NCI-H2171 treated with DMSO at 0.1 percent for 48 hours (cell line): ENCODE measurements around the gene PLA2G4A.
"Not testable (repeated sequence)": the region's sequence is repeated elsewhere in the genome, so short reads cannot be mapped to it uniquely, and the experiment has no call there.

Source experiments
- DNase-seq: peaks from one replicate; lab custom pipeline; 2025; lab: John Stamatoyannopoulos, UW

PLA2G4A gene

GRCh38 chr1:186875896-186876835 is 47.4 kb downstream of the PLA2G4A start:
- DNase-seq: no peak

- no peak for DNase-seq
Observed at GRCh38 chr1:186878356-186878755, 49.6 kb downstream of the PLA2G4A start.

- no peak for DNase-seq
Observed at GRCh38 chr1:186880982-186881381, 52.2 kb downstream of the PLA2G4A start.

- no peak for DNase-seq
Observed at GRCh38 chr1:186882372-186883134, 53.8 kb downstream of the PLA2G4A start.

- DNase-seq: no peak
Observed at GRCh38 chr1:186884251-186884650, 55.5 kb downstream of the PLA2G4A start.

- DNase-seq: no peak
Observed at GRCh38 chr1:186887203-186887602, 58.5 kb downstream of the PLA2G4A start.

GRCh38 chr1:186888367-186888766 is 59.6 kb downstream of the PLA2G4A start:
- DNase-seq: no peak

- DNase-seq: no peak
Observed at GRCh38 chr1:186892936-186893335, 64.2 kb downstream of the PLA2G4A start.

- DNase-seq: no peak
Observed at GRCh38 chr1:186894415-186894814, 65.7 kb downstream of the PLA2G4A start.

GRCh38 chr1:186896211-186896610 is 67.5 kb downstream of the PLA2G4A start:
- DNase-seq: no peak

- DNase-seq: no peak
Observed at GRCh38 chr1:186897008-186897407, 68.3 kb downstream of the PLA2G4A start.

- no peak for DNase-seq
Observed at GRCh38 chr1:186899577-186899976, 70.8 kb downstream of the PLA2G4A start.

- no peak for DNase-seq
Observed at GRCh38 chr1:186899977-186900376, 71.2 kb downstream of the PLA2G4A start.

GRCh38 chr1:186900539-186901237 is 71.9 kb downstream of the PLA2G4A start:
- DNase-seq: no peak

GRCh38 chr1:186901631-186902030 is 72.9 kb downstream of the PLA2G4A start:
- no peak for DNase-seq

GRCh38 chr1:186903374-186904136 is 74.8 kb downstream of the PLA2G4A start:
- no peak for DNase-seq

- DNase-seq: no peak
Observed at GRCh38 chr1:186904361-186904760, 75.6 kb downstream of the PLA2G4A start.

- no peak for DNase-seq
Observed at GRCh38 chr1:186905561-186905960, 76.8 kb downstream of the PLA2G4A start.

- DNase-seq: no peak
Observed at GRCh38 chr1:186915555-186915954, 86.8 kb downstream of the PLA2G4A start.

GRCh38 chr1:186917106-186917786 is 88.5 kb downstream of the PLA2G4A start:
- not testable (repeated sequence) for DNase-seq

- not testable (repeated sequence) for DNase-seq
Observed at GRCh38 chr1:186921386-186921785, 92.6 kb downstream of the PLA2G4A start.
